IPS DF 4.7 (cell line): ENCODE data around the gene SUZ12.
"Not testable (repeated sequence)": the region's sequence is repeated elsewhere in the genome, so short reads cannot be mapped to it uniquely, and the experiment has no call there.

ENCODE experiments used
- DNase-seq: peaks from one replicate; pipeline ENCODE4 v3.0.0-alpha.2; 2013; ENCODE audit warnings: low spot score; ENCODE audit errors: extremely low read depth

Gene SUZ12

GRCh38 chr17:31951953-31952352, 15.1 kb downstream of the SUZ12 start:
- DNase-seq = not testable (repeated sequence)

GRCh38 chr17:31964131-31964530, 27.3 kb downstream of the SUZ12 start:
- not testable (repeated sequence) for DNase-seq

DNA sequence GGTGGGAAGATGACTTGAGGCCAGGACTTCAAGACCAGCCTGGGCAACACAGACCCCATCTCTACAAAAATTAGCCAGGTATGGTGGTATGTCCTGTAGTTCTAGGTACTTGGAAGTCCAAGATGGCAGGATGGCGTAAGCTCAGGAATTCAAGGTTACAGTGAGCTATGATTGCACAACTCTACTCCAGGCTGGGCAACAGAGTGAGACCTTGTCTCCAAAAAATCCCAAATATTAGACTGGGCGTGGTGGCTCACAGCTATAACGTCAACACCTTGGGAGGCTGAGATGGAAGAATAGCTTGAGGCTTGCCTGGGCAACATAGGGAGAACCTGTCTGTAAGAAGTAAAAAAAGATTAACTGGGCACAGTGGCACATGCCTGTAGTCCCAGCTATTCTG, 30.8 kb downstream of the SUZ12 start:
- DNase-seq = no peak

- DNase-seq = not testable (repeated sequence)
Observed at GRCh38 chr17:31970416-31970815, 33.6 kb downstream of the SUZ12 start.

- not testable (repeated sequence) for DNase-seq
Observed at GRCh38 chr17:31974269-31975071, 37.7 kb downstream of the SUZ12 start.

- not testable (repeated sequence) for DNase-seq
Observed at GRCh38 chr17:31975391-31975790, 38.6 kb downstream of the SUZ12 start.

DNA sequence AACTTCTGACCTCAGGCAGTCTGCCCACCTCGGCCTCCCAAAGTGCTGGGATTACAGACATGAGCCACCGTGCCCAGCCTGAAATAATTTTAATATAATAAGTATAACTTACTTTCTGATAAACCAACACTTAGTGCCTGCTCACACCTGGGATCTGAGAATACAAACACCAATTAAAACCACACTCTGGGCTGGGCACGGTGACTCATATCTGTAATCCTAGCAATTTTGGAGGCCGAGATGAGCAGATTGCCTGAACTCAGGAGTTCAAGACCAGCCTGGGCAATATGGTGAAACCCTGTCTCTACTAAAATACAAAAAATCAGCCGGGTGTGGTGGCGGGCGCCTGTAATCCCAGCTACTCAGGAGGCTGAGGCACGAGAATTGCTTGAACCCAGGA, 55.0 kb downstream of the SUZ12 start:
- DNase-seq = not testable (repeated sequence)

DNA sequence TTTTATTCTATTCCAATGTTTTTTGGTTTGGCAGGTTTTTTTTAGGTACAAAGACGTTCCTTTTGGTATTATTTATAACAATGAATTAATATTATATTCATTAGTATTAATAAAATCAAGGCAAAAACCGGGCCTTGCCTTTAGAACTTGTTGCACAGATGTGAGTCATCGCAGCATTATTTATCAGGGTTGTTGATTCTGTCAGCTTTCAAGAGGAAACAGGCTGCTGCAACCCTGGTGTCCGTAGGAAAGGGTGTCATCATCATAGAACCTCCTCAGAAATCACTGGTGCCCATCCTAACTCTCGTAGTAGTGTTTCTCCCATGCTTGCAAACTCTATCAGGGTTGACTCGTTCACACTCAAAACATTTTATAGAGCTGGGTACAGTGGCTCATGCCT, 60.2 kb downstream of the SUZ12 start:
- DNase-seq = no peak

- DNase-seq = no peak
Observed at GRCh38 chr17:32006957-32007462, 70.2 kb downstream of the SUZ12 start, which contains the start of gene LRRC37B. LRRC37B (plus strand) TSS chr17:32007383; CDS start chr17:32021393, 14,010 bp downstream.

- DNase-seq = no peak
Observed at GRCh38 chr17:32007463-32008298, 70.9 kb downstream of the SUZ12 start.

DNA sequence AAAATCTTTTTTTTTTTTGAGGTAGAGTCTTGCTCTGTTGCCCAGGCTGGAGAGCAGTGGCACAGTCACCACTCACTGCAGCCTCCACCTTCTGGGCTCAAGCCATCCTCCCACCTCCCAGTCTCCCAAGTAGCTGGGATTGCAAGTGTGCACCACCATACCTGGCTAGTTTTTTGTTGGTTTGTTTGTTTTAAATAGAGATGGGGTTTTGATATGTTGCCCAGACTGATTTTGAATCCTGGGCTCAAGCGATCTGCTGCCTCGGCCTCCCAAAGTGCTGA, 72.4 kb downstream of the SUZ12 start:
- no peak for DNase-seq

DNA sequence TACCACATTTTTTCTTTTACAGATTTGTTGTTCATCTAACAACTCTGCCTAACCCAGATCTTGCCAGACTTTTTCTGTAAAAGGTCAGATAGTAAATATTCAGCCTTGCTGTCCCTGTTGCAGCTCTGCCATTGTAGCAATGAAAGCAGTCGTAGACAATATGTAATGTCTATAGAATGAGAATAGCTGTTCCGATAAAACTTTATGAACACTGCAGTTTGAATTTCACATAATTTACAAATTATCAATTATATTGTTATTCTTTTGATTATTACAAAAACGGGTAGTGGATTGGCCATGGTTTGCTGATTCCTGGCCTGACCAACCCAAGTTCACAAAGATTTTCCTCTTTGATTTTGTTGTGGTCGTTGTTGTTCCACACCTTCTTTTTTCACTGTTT, 73.3 kb downstream of the SUZ12 start:
- no peak for DNase-seq

DNA sequence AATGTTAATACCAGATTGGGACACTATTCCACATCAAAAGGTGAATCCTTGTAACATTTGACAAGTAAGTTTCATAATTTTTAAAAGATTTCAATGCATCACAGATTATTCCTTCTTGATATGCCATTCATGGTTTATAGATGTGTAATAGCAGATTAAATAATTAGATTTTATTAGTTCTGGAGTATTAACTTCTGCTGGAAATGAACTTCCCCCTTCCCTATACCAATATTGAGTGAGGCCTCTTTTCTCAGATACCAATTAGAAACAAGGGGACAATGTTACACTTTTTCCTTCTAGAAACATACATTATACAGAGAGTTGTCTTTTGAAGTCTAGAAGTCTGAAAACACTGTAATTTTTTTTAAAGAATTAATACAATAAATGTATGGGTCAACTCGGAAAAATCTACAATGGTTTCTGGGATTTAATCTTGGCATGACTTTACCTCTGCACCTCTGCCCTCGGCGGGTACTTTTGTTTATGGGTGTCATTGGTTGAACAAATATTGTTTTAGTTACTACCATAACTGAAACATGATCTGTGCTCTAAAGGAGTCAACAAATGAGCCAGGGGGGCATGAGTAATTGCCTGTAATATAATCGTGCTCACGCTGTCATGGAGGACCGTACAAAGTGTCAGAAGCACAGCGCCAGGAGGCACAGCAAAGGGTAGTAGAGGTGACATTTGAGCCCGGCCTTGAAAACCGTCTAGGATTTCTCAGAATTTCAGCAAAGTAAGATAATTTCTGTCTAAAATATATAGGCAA, 78.6 kb downstream of the SUZ12 start:
- no peak for DNase-seq

DNA sequence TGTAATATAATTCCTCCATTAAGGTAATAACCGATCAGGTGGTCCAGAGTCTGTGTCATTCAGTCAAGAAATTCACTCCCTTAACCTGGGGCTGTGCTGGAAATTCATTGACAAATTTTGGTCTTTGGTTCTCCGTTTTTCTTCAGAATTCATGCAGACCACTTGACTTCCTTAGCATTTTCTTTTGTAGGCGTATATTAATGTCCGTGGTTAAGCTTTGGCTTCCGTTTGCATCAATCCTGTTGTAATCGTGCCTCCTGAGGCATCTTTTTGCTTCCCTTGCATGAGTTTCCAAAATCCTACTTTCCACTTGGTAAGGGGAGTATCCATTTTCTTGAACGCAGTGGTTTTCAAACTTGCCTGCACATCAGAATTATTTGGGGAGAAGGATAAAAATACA, 79.4 kb downstream of the SUZ12 start:
- no peak for DNase-seq

GRCh38 chr17:32019228-32019627, 82.4 kb downstream of the SUZ12 start:
- DNase-seq = no peak

DNA sequence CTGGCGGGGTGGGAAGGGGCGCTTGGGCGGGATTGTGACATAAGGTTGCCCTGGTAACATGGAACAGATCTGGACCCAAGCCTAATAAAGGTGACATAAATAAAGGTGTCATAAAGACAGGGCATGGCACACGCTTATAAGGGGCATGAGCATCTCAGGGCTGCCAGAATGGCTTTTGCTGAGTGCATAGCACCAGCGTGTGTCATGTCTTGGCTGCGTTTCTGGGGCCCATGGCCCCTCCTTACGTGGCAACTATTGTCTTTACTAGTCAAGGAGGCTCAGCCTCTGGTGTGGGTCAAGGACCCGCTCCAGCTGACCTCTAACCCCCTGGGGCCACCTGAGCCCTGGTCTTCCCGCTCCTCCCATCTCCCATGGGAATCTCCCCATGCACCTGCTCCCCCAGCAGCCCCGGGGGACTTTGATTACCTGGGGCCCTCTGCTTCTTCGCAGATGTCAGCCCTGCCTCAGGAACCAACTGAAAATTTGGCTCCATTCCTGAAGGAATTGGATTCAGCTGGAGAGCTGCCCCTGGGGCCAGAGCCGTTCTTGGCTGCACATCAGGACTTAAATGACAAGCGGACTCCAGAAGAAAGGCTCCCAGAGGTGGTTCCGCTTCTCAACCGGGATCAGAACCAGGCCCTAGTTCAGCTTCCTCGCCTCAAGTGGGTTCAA, 84.3 kb downstream of the SUZ12 start:
- no peak for DNase-seq

DNA sequence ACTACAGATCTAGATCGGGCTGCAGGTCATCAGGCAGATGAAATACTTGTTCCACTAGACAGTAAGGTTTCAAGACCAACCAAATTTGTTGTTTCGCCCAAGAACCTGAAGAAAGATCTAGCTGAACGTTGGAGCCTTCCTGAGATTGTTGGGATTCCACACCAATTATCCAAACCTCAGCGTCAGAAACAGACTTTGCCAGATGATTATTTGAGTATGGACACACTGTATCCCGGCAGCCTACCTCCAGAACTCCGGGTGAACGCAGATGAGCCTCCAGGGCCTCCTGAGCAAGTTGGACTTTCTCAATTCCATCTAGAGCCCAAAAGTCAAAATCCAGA, 84.8 kb downstream of the SUZ12 start:
- no peak for DNase-seq

DNA sequence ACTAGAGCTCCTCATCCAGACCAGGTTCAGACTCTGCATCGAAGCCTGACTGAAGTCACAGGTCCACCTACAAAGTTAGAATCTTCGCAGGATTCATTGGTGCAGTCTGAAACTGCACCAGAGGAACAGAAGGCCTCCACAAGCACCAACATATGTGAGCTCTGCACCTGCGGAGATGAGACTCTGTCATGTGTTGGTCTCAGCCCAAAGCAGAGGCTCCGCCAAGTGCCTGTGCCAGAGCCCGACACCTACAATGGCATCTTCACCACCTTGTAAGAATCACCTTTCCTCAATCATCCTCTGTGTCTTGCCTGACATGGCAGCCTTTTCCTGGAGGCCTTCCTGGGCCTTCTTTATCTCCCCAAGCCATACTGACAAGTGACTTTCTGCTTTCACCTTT, 85.7 kb downstream of the SUZ12 start:
- not testable (repeated sequence) for DNase-seq

DNA sequence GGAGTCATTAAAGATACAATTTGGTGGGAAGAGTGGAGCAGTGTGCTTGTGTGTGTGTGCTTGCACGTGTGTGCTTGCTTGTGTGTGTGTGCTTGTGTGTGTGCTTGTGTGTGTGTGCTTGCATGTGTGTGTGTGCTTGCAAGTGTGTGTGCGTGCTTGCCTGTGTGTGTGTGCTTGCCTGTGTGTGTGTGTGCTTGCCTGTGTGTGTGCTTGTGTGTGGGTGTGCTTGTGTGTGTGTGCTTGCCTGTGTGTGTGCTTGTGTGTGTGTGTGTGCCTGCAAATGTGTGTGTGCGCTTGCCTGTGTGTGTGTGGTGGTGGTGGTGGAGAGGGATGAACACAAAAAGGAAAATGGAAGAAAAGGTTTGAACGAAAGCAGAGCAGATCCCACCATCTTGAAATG, 90.5 kb downstream of the SUZ12 start:
- DNase-seq = not testable (repeated sequence)

DNA sequence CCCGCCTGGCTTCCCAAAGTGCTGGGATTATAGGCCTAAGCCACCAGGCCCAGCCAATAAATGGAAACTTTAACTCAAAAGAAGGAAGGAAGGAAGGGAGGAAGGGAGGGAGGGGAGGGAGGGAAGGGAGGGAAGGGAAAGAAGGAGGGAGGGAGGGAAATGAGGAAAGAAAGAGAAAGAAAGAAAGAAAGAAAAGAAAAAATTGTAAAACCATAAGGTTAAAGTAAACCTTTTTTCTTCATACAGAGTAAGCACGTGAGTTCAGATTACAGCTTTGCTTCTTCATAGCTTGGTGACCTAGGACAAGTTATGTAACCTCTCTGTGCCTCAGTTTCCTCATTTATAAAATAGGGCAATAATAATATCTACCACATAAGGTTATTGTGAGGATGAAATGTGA, 96.4 kb downstream of the SUZ12 start:
- DNase-seq = no peak

DNA sequence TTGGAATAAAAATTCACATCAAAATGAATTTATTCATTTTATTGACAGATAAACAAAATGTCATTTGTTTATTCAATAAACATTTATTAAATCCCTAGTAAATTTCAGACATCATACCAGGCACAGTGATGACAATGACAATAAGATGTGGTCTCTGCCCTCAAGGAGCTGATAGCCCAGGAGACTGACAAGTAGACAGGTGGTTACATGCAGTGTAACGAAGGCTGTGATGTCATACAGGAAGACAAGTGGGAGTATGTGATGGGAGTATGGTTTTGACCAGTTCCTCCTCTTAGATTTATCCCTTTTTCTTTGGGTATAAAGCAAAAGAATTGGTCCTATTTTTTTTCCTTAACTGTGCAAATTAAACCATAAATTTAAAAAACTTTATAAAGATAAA, 97.0 kb downstream of the SUZ12 start:
- DNase-seq = not testable (repeated sequence)
